AG09319 (cell line): ENCODE measurements around the gene NYAP2.

ENCODE experiments used
- DNase-seq: peaks from one replicate; pipeline ENCODE4 v3.0.0-alpha.2; 2010; ENCODE audit warnings: low read depth; ENCODE audit errors: extremely low read depth
- TF ChIP-seq, protein P1 (sequence below): IDR thresholded peaks from 2 replicates; pipeline ENCODE4 v1.5.1; 2011; ENCODE audit warnings: low read depth, mild to moderate bottlenecking, inconsistent platforms, low read length, moderate library complexity

NYAP2 gene

DNA sequence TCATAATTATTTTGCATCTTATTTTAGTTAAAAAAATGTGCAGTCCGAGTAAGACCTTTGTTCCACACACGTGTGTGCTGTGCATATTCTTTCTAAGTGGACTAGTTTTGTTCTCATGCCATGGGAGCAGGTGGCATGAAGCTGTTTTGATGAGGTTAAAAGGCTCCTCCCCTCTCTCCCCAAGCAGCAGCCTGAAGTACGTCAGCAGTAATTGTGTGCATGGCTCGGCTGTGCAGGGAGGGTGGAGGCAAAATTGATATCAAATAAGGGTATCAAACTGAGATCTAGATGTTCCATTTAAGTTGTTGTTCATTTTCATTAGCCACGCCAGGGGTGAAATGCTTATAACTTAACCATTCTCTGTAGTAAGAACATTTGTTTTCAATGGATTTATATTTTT lies at the start of gene NYAP2:
Gene NYAP2 (plus strand): TSS at position 207 of the 400 bp plus-strand sequence. CDS start 9,171 bp downstream, outside the sequence.
- DNase-seq, result no peak
- TF ChIP-seq, protein P1, sequence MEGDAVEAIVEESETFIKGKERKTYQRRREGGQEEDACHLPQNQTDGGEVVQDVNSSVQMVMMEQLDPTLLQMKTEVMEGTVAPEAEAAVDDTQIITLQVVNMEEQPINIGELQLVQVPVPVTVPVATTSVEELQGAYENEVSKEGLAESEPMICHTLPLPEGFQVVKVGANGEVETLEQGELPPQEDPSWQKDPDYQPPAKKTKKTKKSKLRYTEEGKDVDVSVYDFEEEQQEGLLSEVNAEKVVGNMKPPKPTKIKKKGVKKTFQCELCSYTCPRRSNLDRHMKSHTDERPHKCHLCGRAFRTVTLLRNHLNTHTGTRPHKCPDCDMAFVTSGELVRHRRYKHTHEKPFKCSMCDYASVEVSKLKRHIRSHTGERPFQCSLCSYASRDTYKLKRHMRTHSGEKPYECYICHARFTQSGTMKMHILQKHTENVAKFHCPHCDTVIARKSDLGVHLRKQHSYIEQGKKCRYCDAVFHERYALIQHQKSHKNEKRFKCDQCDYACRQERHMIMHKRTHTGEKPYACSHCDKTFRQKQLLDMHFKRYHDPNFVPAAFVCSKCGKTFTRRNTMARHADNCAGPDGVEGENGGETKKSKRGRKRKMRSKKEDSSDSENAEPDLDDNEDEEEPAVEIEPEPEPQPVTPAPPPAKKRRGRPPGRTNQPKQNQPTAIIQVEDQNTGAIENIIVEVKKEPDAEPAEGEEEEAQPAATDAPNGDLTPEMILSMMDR, result no peak

DNA sequence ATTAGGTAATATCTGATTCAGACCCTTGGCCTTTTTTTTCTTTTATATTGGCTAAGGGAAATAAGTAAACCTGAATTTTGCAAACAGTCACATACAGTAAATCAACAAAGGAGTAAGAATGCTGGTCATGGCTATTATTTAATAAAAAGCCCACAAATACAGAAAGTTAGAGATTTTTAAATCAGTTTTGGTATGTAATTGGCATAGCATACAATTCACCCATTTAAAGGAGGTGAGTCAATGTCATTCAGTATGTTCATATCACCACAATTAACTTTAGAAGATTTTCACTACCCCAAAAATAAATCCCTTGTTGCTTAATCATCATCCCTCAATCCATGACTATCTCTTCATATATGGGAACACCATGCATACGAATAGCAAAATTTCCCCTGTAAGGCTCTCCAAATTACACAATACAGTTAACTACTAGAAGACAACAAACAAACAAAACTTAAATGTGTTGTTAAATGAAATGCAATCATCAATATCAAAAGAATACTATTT lies 45.9 kb upstream of the NYAP2 start:
- no peak for DNase-seq

DNA sequence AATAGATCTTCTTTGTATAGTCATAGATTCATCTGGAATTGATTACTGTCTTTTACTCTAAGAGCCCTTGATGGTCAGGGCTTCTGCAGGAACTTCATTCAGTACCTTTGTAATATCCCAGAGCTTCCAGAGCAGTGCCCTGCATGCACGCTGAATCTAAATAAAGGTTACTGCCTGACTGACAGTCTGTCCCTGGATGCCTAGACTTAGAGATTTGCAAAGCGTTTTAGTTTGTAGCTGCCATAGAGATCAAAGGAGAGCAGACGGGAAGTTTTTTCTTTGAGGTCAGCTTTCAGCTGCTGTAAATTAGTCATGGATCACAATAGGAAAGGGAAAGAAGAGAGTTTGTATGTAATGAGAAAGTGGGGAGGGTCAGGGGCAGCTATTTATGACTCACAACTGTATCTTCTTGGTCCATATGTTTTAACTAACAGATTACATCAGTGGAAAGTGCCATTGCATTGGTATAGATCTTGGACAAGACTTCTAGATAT lies 45.2 kb upstream of the NYAP2 start:
- DNase-seq, result no peak
- TF ChIP-seq, protein P1, result no peak

More for the DNA sequence above, 45.9 kb upstream of the NYAP2 start:
- TF ChIP-seq, protein P1, result no peak

DNA sequence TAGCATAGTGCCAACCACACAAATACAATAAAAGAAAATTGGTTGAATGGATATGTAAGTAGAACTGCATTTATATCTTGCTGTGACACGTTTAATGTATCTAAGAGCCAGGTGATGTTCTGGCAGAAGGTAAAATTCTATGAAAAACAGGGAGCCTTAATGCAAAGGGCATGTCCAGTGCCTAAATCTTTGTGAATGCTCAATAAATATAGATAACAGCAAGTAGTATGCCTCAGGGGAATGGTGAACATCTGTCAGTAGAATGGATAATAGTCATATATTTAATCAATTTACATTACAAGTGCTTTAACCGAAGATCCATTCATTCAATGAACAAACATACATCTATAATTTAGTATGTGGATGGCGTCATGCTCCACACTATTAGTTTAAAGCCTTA lies 43.7 kb upstream of the NYAP2 start:
- TF ChIP-seq, protein P1, result no peak
- DNase-seq, result no peak

DNA sequence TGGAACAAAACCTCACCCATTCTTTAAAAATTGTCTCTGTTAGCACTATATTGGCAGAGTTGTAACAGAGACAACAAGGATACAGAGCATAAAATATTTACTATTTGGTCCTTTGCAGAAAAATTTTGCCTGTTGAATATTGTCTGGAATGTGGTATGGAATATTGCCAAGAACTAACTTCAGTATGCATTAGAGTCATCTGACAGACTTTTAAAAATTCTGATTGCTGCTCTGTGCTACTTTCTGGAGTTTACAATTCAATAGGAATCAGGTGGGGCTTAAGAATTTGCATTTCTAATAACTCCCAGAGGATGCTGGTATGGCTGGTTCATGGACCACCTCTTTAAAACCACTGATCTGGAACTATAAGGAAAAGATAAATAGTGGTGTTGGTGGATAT lies 32.8 kb upstream of the NYAP2 start:
- DNase-seq, result no peak
- TF ChIP-seq, protein P1, result no peak

DNA sequence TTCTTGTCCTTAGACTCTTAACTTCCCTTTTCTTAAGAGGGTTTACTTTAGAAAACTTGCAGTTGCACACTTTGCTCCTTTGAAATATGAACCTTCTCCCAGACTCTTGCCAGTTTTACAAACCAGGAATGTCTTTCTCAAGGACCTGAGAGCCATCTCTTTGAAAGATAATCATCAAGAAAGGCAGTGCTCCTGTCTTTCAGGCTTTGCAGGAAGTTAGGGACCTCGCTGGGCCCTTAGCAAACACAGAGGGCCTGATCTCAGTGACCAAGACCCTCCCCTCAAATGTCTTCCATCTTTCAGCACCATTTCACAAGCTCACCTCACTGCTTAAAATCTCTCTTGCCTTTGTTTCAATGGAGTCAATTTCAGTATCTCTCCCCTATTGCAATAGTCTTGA lies 32.0 kb upstream of the NYAP2 start:
- TF ChIP-seq, protein P1, result no peak
- no peak for DNase-seq

DNA sequence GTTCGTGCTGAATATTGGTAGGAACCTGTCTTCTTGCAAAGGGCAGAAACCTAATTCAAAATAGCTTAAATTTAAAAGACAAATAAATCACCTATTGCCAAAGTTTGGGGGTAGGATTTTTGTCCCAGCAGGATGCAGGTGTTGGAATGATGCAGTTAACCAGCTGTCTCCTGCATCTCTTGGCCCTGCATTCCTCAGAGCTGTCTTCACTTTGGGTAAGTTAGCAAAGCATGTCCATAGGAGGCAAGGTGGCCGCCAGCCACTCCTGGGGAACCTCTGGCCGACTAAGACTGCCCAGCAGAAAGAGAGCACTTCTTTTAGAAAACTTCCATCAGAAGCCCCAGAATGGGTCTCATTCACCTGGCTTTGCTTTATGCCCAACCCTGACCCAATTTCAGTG lies 20.5 kb upstream of the NYAP2 start:
- no peak for DNase-seq
- TF ChIP-seq, protein P1, result no peak
